Measurements from ENCODE around the gene DCAF8. TPM values are rescaled to one million over a fixed set of nuclear protein-coding genes. Genes with fewer than 3 reads are reported as not detected.

Gene DCAF8
- total and polyA plus RNA-seq, 2 experiments from 2014 or later: 151 to 210 TPM

- no peak for DNase-seq (ENCODE audit: low read depth in 1 of 2, low spot score in 1 of 2)
- Histone ChIP-seq H3K27me3 (no peaks in the 10 kb centered on the region), H3K27ac (no peak overlapping the region)
Observed at GRCh38 chr1:160277330-160277729, 15.0 kb upstream of the DCAF8 start.

DNA sequence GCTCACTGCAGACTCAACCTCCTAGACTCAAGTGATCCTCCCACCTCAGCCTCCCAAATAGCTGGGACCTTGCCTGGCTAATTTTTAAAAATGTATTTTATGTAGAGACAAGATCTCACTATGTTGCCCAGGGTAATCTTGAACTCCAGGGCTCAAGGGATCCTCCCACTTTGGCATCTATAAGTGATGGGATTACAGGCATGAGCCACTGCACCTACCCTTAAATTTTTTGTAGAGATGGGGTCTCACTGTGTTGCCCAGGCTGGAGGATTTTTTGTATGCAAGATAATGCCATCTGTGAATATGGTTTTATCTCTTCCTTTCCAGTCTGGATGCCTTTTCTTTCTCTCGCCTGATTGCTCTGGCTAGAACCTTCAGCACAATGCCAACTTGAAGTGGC lies 8.7 kb upstream of the DCAF8 start:
- H3K4me3 ChIP-seq: no peak overlapping the region
- no peaks in the 10 kb centered on the region for H3K36me3 ChIP-seq
- DNase-seq (ENCODE audit: low read depth in 1 of 2, low spot score in 1 of 2): no peak
- no peak for TF ChIP-seq CTCF (IDR thresholded peaks at IDR 0.05; ENCODE audit: low read depth, low read length)
- H3K4me1 ChIP-seq (ENCODE audit: low read depth): no peaks in the 10 kb centered on the region
- no peak overlapping the region for H3K27ac ChIP-seq
- no peaks in the 10 kb centered on the region for H3K9me3 ChIP-seq (ENCODE audit: low read depth)
- no peaks in the 10 kb centered on the region for H3K27me3 ChIP-seq

More at GRCh38 chr1:160277330-160277729, 15.0 kb upstream of the DCAF8 start:
- no peak overlapping the region for H3K4me3 ChIP-seq
- peaks cover 37% of the 10 kb centered on the region for H3K36me3 ChIP-seq
- no peak for TF ChIP-seq CTCF (IDR thresholded peaks at IDR 0.05; ENCODE audit: low read depth, low read length)
- no peaks in the 10 kb centered on the region for H3K9me3 ChIP-seq (ENCODE audit: low read depth)
- H3K4me1 ChIP-seq (ENCODE audit: low read depth): no peaks in the 10 kb centered on the region

DNA sequence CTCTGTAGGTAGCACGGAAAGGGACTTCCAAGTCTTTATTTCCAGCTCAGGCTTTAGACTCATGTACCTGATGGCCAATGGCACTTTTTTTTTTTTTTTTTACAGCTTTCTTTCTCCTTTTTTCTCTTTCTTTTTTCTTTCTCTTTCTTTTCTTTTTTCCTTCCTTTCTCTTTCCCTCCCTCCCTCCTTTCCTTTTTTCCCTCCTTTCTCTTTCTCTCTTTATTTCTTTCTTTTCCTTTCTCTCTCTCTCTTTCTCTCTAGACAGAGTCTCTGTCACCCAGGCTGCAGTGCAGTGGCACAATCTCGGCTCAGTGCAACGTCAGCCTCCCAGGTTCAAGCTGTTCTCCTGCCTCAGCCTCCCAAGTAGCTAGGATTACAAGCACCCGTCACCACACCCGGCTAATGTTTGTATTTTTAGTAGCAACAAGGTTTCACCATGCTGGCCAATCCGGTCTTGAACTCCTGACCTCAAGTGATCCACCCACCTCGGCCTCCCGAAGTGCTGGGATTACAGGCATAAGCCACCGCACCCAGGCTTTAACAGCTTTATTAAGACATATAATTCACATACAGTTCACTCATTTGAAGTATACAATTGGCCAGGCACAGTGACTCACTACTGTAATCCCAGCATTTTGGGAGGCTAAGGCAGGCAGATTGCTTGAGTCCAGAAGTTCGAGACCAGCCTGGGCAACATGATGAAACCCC lies 5.1 kb upstream of the DCAF8 start:
- no peaks in the 10 kb centered on the region for H3K27me3 ChIP-seq

DNA sequence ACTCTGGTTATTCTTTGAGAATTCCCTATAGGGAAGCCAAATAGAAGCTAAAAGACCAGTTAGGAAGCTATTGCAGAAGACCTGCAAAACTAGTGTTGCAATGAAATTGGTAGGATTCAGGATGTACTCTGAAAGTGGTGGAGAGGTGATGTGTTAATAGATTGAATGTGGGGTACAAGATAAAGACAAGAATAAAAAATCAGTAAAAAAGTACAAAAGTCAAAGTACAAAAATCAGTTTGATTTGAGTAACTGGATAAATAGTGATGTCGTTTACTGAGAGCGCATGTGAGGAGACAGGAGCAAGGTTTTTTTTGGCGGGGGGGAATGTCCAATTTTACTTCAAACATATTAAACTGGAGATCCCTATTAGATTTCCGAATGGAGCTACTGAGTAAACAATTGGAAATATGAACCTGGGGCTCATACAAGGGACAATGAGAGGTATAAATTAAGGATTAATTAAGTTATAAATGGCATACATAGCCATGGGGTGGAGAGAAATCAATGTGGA lies 2.5 kb upstream of the DCAF8 start:
- H3K4me1 ChIP-seq (ENCODE audit: low read depth): peaks cover 14% of the 10 kb centered on the region
- no peak for TF ChIP-seq CTCF (IDR thresholded peaks at IDR 0.05; ENCODE audit: low read depth, low read length)
- H3K9me3 ChIP-seq (ENCODE audit: low read depth): no peaks in the 10 kb centered on the region
- DNase-seq (ENCODE audit: low read depth in 1 of 2, low spot score in 1 of 2): no peak
- no peaks in the 10 kb centered on the region for H3K27me3 ChIP-seq
- H3K4me3 ChIP-seq: no peak overlapping the region
- no peak overlapping the region for H3K27ac ChIP-seq
- H3K36me3 ChIP-seq: no peaks in the 10 kb centered on the region

More for the DNA sequence above, 5.1 kb upstream of the DCAF8 start:
- Histone ChIP-seq H3K36me3 (no peaks in the 10 kb centered on the region), H3K27ac (no peak overlapping the region), H3K4me3 (no peak overlapping the region), H3K9me3 (ENCODE audit: low read depth) (no peaks in the 10 kb centered on the region), H3K4me1 (ENCODE audit: low read depth) (no peaks in the 10 kb centered on the region)
- no peak for TF ChIP-seq CTCF (IDR thresholded peaks at IDR 0.05; ENCODE audit: low read depth, low read length)
- no peak for DNase-seq (ENCODE audit: low read depth in 1 of 2, low spot score in 1 of 2)

- H3K27me3 ChIP-seq: no peaks in the 10 kb centered on the region
- H3K4me3 ChIP-seq: peak overlapping the region; percentile 81
- H3K9me3 ChIP-seq (ENCODE audit: low read depth): no peaks in the 10 kb centered on the region
- H3K36me3 ChIP-seq: no peaks in the 10 kb centered on the region
- peaks cover 26% of the 10 kb centered on the region for H3K4me1 ChIP-seq (ENCODE audit: low read depth)
- DNase-seq (ENCODE audit: low read depth in 1 of 2, low spot score in 1 of 2): peak; percentile 48 to 75
- peak overlapping the region; percentile 98 for H3K27ac ChIP-seq
- TF ChIP-seq CTCF (IDR thresholded peaks at IDR 0.05; ENCODE audit: low read depth, low read length): no peak
Observed at GRCh38 chr1:160261556-160261892, 825 bp downstream of the DCAF8 start.

Measured in cardiac muscle cell (in vitro differentiated cells and primary cell).